Measurements from ENCODE around the gene LRP8.

DNA sequence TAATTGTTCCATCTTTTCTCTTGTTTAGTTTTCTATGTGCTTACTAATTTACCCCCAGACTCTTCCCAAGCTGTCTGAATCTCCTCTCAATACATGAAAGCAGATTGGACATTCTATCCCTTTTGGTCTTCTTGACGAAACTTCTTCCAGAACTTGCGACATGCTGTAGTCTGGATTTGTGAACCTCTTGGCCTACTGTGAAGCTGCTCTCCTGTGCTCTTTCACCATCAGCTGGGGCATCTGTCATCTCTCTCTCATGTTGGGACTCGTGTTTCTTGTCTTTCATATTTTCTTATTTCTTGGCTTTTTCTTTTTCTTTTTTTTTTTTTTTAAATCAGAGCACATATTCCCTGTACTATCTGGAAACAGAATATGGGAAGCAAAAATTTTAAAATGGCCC is 124.4 kb downstream of the LRP8 start:
- TF ChIP-seq POLR2A (IDR thresholded peaks at IDR 0.05), result no peak
- TF ChIP-seq CTCF (IDR thresholded peaks at IDR 0.05), result no peak

All from heart left ventricle (tissue), 13 donors.